ENCODE measurements around the gene AKR1C2.

AKR1C2 gene

DNA sequence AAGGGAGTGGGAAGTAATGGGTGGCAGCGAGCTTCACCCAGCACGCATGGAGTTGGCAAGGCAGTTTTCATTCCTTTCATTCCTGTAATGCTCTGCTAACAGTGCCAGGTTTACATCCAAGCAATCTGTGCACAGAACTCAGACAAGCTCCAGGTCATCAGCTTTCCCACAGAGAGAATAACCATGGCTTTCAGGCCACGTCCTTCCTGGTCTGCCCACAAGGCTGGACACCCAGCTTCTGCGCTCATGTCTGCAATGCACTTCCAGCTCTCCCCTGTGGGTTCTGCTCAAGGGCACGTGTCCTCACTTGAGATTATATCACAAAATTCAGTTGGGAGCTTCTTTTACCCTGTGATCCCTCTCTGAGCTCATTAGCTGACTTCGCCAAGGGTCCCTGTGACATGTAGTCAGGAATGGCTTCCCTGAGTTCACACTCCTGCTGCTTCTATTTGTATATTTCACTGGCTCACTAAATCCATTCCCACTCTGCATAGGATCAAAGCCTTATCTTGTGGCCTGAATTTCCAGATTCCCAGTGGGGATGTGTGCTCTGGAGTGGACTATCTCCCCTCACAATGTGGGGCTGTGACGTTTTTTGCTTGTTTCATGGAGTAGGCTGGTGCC, 18.6 kb downstream of the AKR1C2 start:
- Histone ChIP-seq H3K36me3 (no peaks in the 10 kb centered on the region), H3K4me1 (peaks cover 0 to 12% (median 7%) of the 10 kb centered on the region in 4 donors), H3K27ac (peak overlapping the region; percentile 31 to 41), H3K4me3 (no peak overlapping the region), H3K9me3 (no peaks in the 10 kb centered on the region), H3K27me3 (no peaks in the 10 kb centered on the region)
- TF ChIP-seq, protein P1, sequence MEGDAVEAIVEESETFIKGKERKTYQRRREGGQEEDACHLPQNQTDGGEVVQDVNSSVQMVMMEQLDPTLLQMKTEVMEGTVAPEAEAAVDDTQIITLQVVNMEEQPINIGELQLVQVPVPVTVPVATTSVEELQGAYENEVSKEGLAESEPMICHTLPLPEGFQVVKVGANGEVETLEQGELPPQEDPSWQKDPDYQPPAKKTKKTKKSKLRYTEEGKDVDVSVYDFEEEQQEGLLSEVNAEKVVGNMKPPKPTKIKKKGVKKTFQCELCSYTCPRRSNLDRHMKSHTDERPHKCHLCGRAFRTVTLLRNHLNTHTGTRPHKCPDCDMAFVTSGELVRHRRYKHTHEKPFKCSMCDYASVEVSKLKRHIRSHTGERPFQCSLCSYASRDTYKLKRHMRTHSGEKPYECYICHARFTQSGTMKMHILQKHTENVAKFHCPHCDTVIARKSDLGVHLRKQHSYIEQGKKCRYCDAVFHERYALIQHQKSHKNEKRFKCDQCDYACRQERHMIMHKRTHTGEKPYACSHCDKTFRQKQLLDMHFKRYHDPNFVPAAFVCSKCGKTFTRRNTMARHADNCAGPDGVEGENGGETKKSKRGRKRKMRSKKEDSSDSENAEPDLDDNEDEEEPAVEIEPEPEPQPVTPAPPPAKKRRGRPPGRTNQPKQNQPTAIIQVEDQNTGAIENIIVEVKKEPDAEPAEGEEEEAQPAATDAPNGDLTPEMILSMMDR (IDR thresholded peaks at IDR 0.05): peak; percentile 9 to 22
- intact Hi-C loops (cut with DNase I; ENCODE audit: low total_unique reads): no loop called here
- no peak for DNase-seq

DNA sequence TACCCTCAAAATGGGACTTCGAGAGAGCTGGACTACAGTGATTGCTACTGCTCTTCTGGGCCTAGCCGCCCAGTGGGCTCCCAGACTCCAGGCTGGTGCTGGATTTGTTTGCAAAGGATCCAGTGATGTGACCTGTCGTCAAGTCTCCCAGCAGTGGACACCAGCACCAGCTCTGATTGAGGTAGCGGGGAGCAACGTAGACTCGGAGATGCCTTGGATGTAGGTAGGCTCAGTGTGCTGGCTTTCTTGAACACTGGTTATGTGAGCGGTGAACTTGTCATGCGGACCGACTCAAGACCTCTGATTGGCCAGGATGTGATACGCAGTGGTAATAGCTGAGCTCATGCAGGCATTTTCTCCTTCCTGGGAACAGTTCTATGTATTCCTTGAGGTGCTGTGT, 19.4 kb downstream of the AKR1C2 start:
- Histone ChIP-seq H3K27ac (no peak overlapping the region), H3K4me3 (no peak overlapping the region), H3K4me1 (peaks cover 0 to 12% (median 7%) of the 10 kb centered on the region in 4 donors), H3K9me3 (no peaks in the 10 kb centered on the region), H3K27me3 (no peaks in the 10 kb centered on the region), H3K36me3 (no peaks in the 10 kb centered on the region)
- TF ChIP-seq, protein P1 (IDR thresholded peaks at IDR 0.05): no peak
- no peak for DNase-seq
- intact Hi-C loops (cut with DNase I; ENCODE audit: low total_unique reads): no loop called here

DNA sequence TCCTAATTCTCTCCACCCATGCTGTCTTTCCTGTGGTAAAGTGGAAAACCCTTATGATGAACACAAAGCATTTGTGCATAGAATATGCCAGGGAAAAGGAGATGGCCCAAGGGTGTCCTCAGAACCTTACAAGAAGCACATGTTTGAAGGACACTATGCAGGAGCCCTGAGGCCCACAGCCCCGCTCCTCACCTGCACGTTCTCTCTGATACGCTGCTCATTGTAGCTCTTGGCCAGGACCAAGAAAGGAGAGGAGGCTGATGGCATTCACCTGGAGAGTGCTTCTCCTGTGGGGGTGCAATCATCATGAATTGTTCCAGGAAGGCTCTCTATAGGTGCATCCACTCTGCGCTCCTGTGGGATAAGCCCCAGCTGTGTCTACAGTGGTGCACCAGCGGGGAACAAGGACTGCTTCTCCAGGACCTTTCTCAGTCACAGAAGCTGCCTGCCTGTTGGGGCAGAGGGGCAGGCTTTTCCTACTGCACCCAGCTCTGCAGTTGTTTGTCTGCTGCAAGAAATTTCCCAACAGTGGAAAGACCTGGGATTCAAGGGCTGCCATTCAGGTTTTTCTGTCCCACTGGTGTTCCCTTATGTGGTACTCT, 19.9 kb downstream of the AKR1C2 start:
- H3K27me3 ChIP-seq: no peaks in the 10 kb centered on the region
- intact Hi-C loops (cut with DNase I; ENCODE audit: low total_unique reads): no loop called here
- TF ChIP-seq, protein P1 (IDR thresholded peaks at IDR 0.05): no peak
- no peak for DNase-seq
- H3K27ac ChIP-seq: peak overlapping the region in 1 of 2 donors; percentile 18
- H3K36me3 ChIP-seq: no peaks in the 10 kb centered on the region
- no peaks in the 10 kb centered on the region for H3K9me3 ChIP-seq
- H3K4me3 ChIP-seq: no peak overlapping the region
- peaks cover 0 to 12% (median 7%) of the 10 kb centered on the region in 4 donors for H3K4me1 ChIP-seq

DNA sequence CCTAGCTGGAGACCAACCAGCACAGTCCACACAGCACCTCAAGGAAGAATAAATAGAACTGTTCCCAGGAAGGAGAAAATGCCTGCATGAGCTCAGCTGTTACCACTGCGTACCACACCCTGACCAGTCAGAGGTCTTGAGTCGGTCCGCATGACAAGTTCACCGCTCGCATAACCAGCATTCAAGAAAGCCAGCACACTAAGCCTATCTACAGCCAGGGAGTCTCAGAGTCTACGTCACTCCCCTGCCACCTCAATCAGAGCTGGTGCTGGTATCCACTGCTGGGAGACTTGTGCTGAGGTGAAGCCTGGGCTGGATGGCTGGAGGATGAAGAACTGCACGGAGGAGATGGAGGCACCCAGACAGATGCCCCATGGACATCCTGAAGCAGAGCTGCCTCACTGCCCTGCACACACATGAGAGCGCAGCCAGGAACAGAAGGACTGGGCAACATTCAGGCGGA, 20.9 kb downstream of the AKR1C2 start:
- Histone ChIP-seq H3K27me3 (no peaks in the 10 kb centered on the region), H3K27ac (peak overlapping the region in 1 of 2 donors; percentile 18), H3K36me3 (no peaks in the 10 kb centered on the region), H3K4me3 (no peak overlapping the region), H3K4me1 (peaks cover 0 to 12% (median 7%) of the 10 kb centered on the region in 4 donors), H3K9me3 (no peaks in the 10 kb centered on the region)
- intact Hi-C loops (cut with DNase I; ENCODE audit: low total_unique reads): no loop called here
- TF ChIP-seq, protein P1 (IDR thresholded peaks at IDR 0.05): no peak
- peak; percentile 20 to 70 for DNase-seq

DNA sequence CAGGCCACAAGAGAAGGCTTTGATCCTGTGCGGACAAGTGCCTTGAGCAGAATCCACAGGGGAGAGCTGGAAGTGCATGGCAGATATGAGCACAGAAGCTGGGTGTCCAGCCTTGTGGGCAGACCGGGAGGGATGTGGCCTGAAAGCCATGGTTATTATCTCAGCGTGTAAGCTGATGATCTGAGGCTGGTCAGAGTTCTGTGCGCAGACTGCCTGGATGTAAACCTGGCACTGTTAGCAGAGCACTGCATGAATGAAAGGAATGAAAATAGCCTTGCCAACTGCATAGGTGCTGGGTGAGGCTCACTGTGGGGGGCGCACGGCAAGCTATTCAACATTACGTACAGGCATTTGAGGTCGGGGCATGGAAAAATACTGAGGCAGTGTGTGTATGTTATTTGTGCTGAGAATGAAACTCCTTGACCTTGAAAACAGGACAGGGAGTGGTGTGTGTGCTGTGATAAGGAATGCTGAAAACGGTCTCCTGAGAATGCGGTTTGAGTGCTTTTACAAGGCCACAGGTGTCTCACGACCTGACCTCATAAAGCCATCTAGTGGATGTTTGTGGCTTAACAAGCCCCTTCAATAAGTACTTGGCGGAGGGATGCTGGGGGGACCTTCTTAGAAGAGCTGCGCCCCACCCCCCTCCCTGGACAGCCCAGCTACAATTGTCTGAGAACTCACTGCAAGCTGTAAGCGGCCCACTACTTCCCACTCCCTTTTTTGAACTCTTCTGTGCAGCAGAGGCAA, 21.8 kb downstream of the AKR1C2 start:
- TF ChIP-seq, protein P1 (IDR thresholded peaks at IDR 0.05): peak in 1 of 2 experiments; percentile 21
- Histone ChIP-seq H3K4me1 (peaks cover 0 to 12% (median 7%) of the 10 kb centered on the region in 4 donors), H3K27me3 (no peaks in the 10 kb centered on the region), H3K36me3 (peaks cover 0 to 3% (median 0%) of the 10 kb centered on the region in 3 donors), H3K4me3 (no peak overlapping the region), H3K27ac (no peak overlapping the region), H3K9me3 (no peaks in the 10 kb centered on the region)
- intact Hi-C loops (cut with DNase I; ENCODE audit: low total_unique reads): no loop called here
- no peak for DNase-seq
